Cardiac muscle cell (in vitro differentiated cells and primary cell): ENCODE data around the gene TARS3. TPM values are rescaled to one million over a fixed set of nuclear protein-coding genes. Genes with fewer than 3 reads are reported as not detected.

ENCODE experiments used
- DNase-seq, 2 donors: peaks; one replicate each; pipeline versions ENCODE4 v3.0.0 to v3.0.0-alpha.2; 2010 to 2017; ENCODE audit warnings: low read depth in 1 of 2, low spot score in 1 of 2
- H3K27ac ChIP-seq: fragments of 200-600 bp; sonication (generic); 2 replicates; pipeline ENCODE4 v1.5.1; 2016
- H3K27me3 ChIP-seq: fragments of 200-600 bp; sonication (generic); 2 replicates; pipeline ENCODE4 v1.6.0; 2016; ENCODE audit warnings: control low read depth
- H3K36me3 ChIP-seq: fragments of 200-600 bp; sonication (generic); 2 replicates; pipeline ENCODE4 v1.5.1; 2016; ENCODE audit warnings: control low read depth
- H3K4me1 ChIP-seq: fragments of 200-600 bp; sonication (generic); 2 replicates; pipeline ENCODE4 v1.8.1; 2017; ENCODE audit warnings: low read depth, mild to moderate bottlenecking, mixed run types
- H3K4me3 ChIP-seq: fragments of 200-600 bp; sonication (generic); 2 replicates; pipeline ENCODE4 v1.5.1; 2016; ENCODE audit warnings: mild to moderate bottlenecking
- H3K9me3 ChIP-seq: fragments of 200-600 bp; sonication (generic); 2 replicates; pipeline ENCODE4 v1.5.1; 2017; ENCODE audit warnings: low read depth, mild to moderate bottlenecking, control low read depth
- polyA plus RNA-seq: library from polyadenylated mRNA; unstranded; fragments of >200 nt; fragmentation: Nextera tagmentation; extraction: Ambion mirVana; gene quantifications from 2 replicates; pipeline ENCODE4 v1.2.1, GENCODE V29; 2016
- total RNA-seq: library from RNA; depleted of rRNA; stranded (reverse); fragments of >200 nt; gene quantifications from 2 replicates; pipeline ENCODE4 v1.2.3, GENCODE V29; 2016
- TF ChIP-seq, protein P1 (sequence below): IDR thresholded peaks from 2 replicates; pipeline ENCODE4 v1.5.1; 2012; ENCODE audit warnings: low read depth, mild to moderate bottlenecking, low read length

The TARS3 gene
- total and polyA plus RNA-seq, 2 experiments from 2014 or later, result 32.3 to 47.6 TPM

DNA sequence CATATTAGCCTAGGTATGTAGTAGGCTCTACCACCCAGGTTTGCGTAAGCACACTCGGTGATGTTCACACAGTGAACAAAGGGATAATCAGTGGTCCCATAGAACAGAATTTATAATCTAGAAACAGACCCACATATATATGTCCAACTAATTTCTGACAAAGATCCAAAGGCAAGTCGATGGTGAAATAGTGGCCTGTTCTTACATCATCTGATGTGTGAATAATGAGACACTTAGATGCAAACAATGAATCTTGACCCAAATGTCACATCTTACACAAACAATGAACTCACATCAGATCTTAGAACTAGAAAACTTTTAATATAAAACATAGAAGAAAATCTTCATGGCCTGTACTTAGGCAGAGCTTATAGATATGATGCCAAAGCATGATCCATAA, 54.5 kb downstream of the TARS3 start:
- no peaks in the 10 kb centered on the region for H3K27me3 ChIP-seq
- H3K4me3 ChIP-seq, result no peak overlapping the region
- TF ChIP-seq, protein P1, sequence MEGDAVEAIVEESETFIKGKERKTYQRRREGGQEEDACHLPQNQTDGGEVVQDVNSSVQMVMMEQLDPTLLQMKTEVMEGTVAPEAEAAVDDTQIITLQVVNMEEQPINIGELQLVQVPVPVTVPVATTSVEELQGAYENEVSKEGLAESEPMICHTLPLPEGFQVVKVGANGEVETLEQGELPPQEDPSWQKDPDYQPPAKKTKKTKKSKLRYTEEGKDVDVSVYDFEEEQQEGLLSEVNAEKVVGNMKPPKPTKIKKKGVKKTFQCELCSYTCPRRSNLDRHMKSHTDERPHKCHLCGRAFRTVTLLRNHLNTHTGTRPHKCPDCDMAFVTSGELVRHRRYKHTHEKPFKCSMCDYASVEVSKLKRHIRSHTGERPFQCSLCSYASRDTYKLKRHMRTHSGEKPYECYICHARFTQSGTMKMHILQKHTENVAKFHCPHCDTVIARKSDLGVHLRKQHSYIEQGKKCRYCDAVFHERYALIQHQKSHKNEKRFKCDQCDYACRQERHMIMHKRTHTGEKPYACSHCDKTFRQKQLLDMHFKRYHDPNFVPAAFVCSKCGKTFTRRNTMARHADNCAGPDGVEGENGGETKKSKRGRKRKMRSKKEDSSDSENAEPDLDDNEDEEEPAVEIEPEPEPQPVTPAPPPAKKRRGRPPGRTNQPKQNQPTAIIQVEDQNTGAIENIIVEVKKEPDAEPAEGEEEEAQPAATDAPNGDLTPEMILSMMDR, result no peak

DNA sequence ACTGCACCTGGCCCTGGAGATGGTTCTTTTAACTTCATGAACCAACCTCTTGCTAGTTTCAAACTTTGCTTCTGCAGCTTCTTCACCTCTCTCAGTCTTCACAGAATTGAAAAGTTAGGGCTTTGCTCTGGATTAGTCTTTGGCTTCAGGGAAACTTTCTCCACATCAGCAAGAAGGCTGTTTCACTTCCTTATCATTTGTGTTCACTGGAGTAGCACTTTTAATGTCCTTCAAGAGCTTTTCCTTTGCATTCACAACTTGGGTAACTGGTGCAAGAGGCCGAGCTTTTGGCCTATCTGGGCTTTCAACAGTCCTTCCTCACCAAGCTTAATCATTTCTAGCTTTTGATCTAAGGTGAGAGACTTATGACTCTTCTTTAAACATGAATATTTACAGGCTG, 56.4 kb downstream of the TARS3 start:
- Histone ChIP-seq H3K27me3 (no peaks in the 10 kb centered on the region), H3K4me1 (no peaks in the 10 kb centered on the region), H3K27ac (no peak overlapping the region), H3K4me3 (no peak overlapping the region), H3K9me3 (no peaks in the 10 kb centered on the region), H3K36me3 (peaks cover 16% of the 10 kb centered on the region)
- no peak for DNase-seq
- TF ChIP-seq, protein P1, result no peak

More for the DNA sequence above, 54.5 kb downstream of the TARS3 start:
- DNase-seq, result peak in 1 of 2 donors; percentile 72
- peaks cover 26% of the 10 kb centered on the region for H3K36me3 ChIP-seq
- H3K27ac ChIP-seq, result no peak overlapping the region
- no peaks in the 10 kb centered on the region for H3K9me3 ChIP-seq
- no peaks in the 10 kb centered on the region for H3K4me1 ChIP-seq

GRCh38 chr15:101664303-101664913, 59.9 kb downstream of the TARS3 start:
- Histone ChIP-seq H3K9me3 (no peaks in the 10 kb centered on the region), H3K4me3 (no peak overlapping the region), H3K4me1 (no peaks in the 10 kb centered on the region), H3K36me3 (peaks cover 6% of the 10 kb centered on the region), H3K27ac (no peak overlapping the region), H3K27me3 (no peaks in the 10 kb centered on the region)
- TF ChIP-seq, protein P1, result peak; percentile 10
- DNase-seq, result peak in 1 of 2 donors; percentile 19

DNA sequence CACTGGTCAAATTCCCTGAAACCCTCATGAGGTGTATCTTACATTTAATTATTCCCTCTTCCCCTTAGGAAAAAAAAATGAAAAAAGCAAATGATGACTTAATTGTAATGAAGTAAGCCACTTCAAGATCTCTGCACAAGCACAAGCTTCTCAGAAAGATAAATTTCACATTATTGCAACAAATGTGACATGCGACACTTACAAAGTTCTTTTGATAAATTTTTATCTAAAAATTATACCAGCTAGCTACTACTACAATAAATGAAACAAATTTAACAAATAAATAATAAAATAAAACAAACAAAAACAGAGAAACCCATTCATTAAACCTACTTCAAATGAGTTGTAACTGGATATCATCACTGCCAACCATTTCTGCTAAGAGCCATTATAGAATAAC, 62.1 kb downstream of the TARS3 start:
- Histone ChIP-seq H3K27me3 (no peaks in the 10 kb centered on the region), H3K4me1 (no peaks in the 10 kb centered on the region)
- TF ChIP-seq, protein P1, result no peak

GRCh38 chr15:101660005-101660404, 64.3 kb downstream of the TARS3 start:
- Histone ChIP-seq H3K4me3 (no peak overlapping the region), H3K27ac (no peak overlapping the region), H3K36me3 (peaks cover 3% of the 10 kb centered on the region), H3K9me3 (no peaks in the 10 kb centered on the region), H3K27me3 (no peaks in the 10 kb centered on the region), H3K4me1 (no peaks in the 10 kb centered on the region)
- DNase-seq, result no peak
- TF ChIP-seq, protein P1, result no peak

More for the DNA sequence above, 62.1 kb downstream of the TARS3 start:
- Histone ChIP-seq H3K36me3 (no peaks in the 10 kb centered on the region), H3K9me3 (no peaks in the 10 kb centered on the region), H3K4me3 (no peak overlapping the region), H3K27ac (no peak overlapping the region)
- no peak for DNase-seq
